ENCODE results near the gene CLEC4F.

DNA sequence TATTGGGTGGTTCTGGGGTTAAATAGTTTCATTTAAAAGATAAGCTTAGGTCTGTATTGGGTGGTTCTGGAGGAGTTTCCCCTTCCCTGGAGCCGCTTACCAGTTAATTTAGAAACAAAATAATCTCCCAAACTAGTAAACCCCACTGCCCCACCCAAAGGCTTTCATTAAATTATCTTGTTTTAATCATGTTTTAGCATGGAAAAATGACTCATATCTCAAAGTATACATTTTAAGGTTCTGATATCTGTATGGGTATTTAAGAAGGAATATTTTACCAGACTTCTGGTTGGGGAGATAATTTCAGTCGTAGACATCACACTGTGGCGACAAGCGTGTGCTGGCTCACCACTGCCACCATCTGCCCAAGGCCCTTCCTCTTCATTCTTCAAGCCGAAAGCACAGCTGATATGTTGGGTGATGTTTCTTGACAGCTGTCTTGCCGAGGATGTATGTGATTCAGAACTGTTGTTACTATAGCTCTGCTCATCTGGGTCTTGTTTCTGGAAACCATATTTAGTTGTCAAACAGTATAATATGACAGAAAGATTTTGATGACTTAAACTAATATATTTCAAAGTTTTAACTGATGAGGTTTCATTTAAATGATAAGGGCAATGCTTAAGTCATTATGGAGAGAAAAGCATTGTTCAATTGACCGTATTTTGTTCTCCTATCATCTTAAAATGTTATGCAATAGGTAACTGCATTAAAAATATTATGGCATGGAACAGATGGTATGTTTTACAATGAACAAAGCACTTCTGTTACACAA, 35.1 kb downstream of the CLEC4F start:
- no peak for TF ChIP-seq CEBPB (IDR thresholded peaks at IDR 0.05)
- no peak for TF ChIP-seq NFIC (IDR thresholded peaks at IDR 0.05)
